CD4-positive, alpha-beta T cell treated with Interleukin-6 at 100 ng/mL for 8 hours (primary cell): ENCODE results near the gene EPRS1.
"Not testable (repeated sequence)": the region's sequence is repeated elsewhere in the genome, so short reads cannot be mapped to it uniquely, and the experiment has no call there.

Source experiments
- DNase-seq: peaks from one replicate; pipeline ENCODE4 v3.0.0-alpha.2; 2020; ENCODE audit warnings: mixed read lengths, low spot score

EPRS1 gene

GRCh38 chr1:220046052-220046930 lies at the start of gene EPRS1:
TSS of gene EPRS1 (minus strand) at chr1:220046505. CDS start at chr1:220046388, 117 bp downstream.
- peak; percentile 96 for DNase-seq

- peak; percentile 90 for DNase-seq
These were observed 48.0 kb upstream of the EPRS1 start, which contains the start of gene IARS2 for GRCh38 chr1:220094016-220094911. TSS of gene IARS2 (plus strand) at chr1:220094132. CDS start at chr1:220094217, 85 bp downstream.

GRCh38 chr1:220093361-220094015 lies 47.2 kb upstream of the EPRS1 start:
- no peak for DNase-seq

- DNase-seq: no peak
These were observed 46.4 kb upstream of the EPRS1 start for GRCh38 chr1:220092694-220093093.

GRCh38 chr1:220089650-220090556 lies 43.6 kb upstream of the EPRS1 start, which contains the start of gene BPNT1:
TSS of gene BPNT1 (minus strand) at chr1:220089788. CDS start at chr1:220079846, 9,942 bp downstream.
- peak; percentile 97 for DNase-seq

GRCh38 chr1:220086261-220086686 lies 40.0 kb upstream of the EPRS1 start:
- DNase-seq: not testable (repeated sequence)

GRCh38 chr1:220084460-220084859 lies 38.2 kb upstream of the EPRS1 start:
- DNase-seq: no peak

GRCh38 chr1:220077887-220078286 lies 31.6 kb upstream of the EPRS1 start:
- DNase-seq: no peak

- DNase-seq: no peak
These were observed 30.8 kb upstream of the EPRS1 start for GRCh38 chr1:220076861-220077762.

- no peak for DNase-seq
These were observed 21.2 kb upstream of the EPRS1 start for GRCh38 chr1:220067269-220068204.

GRCh38 chr1:220062629-220063028 lies 16.3 kb upstream of the EPRS1 start:
- no peak for DNase-seq

GRCh38 chr1:220060876-220061275 lies 14.6 kb upstream of the EPRS1 start:
- DNase-seq: no peak

- no peak for DNase-seq
These were observed 10.1 kb upstream of the EPRS1 start for GRCh38 chr1:220056374-220056773.

- DNase-seq: no peak
These were observed 801 bp downstream of the EPRS1 start for GRCh38 chr1:220045356-220046051.

- no peak for DNase-seq
These were observed 1.5 kb downstream of the EPRS1 start for GRCh38 chr1:220044678-220045355.

GRCh38 chr1:220043646-220044045 lies 2.7 kb downstream of the EPRS1 start:
- no peak for DNase-seq

GRCh38 chr1:220040028-220040596 lies 6.2 kb downstream of the EPRS1 start:
- DNase-seq: no peak
